ENCODE data around the gene MYO15B. TPM values are rescaled to one million over a fixed set of nuclear protein-coding genes. Genes with fewer than 3 reads are reported as not detected.

MYO15B gene
- total RNA-seq, 1 experiment from 2014 or later, result 58.4 TPM

DNA sequence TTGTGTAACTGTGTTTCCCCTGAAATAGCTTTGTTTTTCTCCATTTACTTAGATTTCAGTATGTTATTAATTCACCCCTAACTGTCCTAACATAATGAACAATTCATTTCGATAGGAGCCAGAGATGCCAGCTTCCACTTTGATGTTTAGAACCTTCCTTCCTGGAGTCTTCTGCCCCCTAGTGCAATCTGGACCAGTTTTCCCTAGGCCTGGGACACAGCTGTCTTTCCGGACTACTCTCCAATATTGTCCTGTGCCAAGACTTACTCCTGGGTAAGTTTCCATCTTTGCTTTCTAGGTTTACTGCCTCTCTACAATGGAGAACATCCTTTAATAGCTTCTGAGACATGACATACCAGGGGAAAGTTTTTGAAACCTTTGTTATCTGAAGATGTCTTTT, 66.6 kb downstream of the MYO15B start:
- CTCF ChIA-PET, result interaction anchor here (0.6 to 6.7 kb wide), 8 partner anchors 9 to 452 kb away, joined by 3 to 119 read pairs (median 4); partner anchors contain the start of gene SMIM5
- intact Hi-C loops (cut with micrococcal nuclease; ENCODE audit: unreplicated experiment), result loop anchor here (5.0 kb wide), 1 partner anchor 227 kb away; no protein-coding TSS in a partner anchor
- TF ChIP-seq, protein P1, sequence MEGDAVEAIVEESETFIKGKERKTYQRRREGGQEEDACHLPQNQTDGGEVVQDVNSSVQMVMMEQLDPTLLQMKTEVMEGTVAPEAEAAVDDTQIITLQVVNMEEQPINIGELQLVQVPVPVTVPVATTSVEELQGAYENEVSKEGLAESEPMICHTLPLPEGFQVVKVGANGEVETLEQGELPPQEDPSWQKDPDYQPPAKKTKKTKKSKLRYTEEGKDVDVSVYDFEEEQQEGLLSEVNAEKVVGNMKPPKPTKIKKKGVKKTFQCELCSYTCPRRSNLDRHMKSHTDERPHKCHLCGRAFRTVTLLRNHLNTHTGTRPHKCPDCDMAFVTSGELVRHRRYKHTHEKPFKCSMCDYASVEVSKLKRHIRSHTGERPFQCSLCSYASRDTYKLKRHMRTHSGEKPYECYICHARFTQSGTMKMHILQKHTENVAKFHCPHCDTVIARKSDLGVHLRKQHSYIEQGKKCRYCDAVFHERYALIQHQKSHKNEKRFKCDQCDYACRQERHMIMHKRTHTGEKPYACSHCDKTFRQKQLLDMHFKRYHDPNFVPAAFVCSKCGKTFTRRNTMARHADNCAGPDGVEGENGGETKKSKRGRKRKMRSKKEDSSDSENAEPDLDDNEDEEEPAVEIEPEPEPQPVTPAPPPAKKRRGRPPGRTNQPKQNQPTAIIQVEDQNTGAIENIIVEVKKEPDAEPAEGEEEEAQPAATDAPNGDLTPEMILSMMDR (IDR thresholded peaks at IDR 0.05; ENCODE audit: unreplicated experiment), result no peak
- no peaks in the 10 kb centered on the region for H3K4me1 Mint-ChIP-seq (ENCODE audit: low read depth, unreplicated experiment)
- no TSS peak for BruUV-seq (replicated peaks)
- no peak overlapping the region for H3K4me3 Mint-ChIP-seq (ENCODE audit: low read depth, unreplicated experiment)
- H3K9me3 Mint-ChIP-seq (ENCODE audit: low read depth, unreplicated experiment), result no peaks in the 10 kb centered on the region
- DNase-seq, result no peak
- H3K36me3 Mint-ChIP-seq (ENCODE audit: insufficient read depth, unreplicated experiment), result peaks cover 42% of the 10 kb centered on the region
- H3K27ac Mint-ChIP-seq (ENCODE audit: unreplicated experiment), result no peak overlapping the region
- no peaks in the 10 kb centered on the region for H3K27me3 Mint-ChIP-seq (ENCODE audit: unreplicated experiment)

DNA sequence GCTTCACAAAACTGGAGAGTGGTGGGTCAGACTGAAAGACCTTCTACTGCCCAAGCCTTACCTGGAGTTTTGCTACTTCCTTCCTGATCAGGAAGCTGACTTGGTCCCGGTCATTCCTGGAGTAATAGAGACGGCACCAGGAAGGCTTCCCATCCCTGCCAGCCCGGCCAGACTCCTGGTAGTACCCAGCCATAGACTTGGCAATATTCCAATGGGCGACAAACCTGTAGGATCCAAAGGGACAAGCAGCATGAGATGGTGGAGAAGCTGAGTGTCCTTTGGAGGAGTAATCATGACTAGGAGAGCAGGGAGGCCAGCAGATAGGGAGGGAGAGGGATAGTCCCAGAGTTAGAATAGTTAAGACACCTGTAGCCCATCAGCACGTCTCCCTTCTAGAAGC, 70.6 kb downstream of the MYO15B start:
- intact Hi-C loops (cut with micrococcal nuclease; ENCODE audit: unreplicated experiment), result no loop called here
- Mint-ChIP-seq H3K4me3 (ENCODE audit: low read depth, unreplicated experiment) (no peak overlapping the region), H3K36me3 (ENCODE audit: insufficient read depth, unreplicated experiment) (peaks cover 31% of the 10 kb centered on the region), H3K27ac (ENCODE audit: unreplicated experiment) (no peak overlapping the region), H3K27me3 (ENCODE audit: unreplicated experiment) (no peaks in the 10 kb centered on the region), H3K9me3 (ENCODE audit: low read depth, unreplicated experiment) (no peaks in the 10 kb centered on the region), H3K4me1 (ENCODE audit: low read depth, unreplicated experiment) (no peaks in the 10 kb centered on the region)
- CTCF ChIA-PET, result interaction anchor here (0.7 kb wide), 1 partner anchor 102 kb away, joined by 3 read pairs; no protein-coding TSS in a partner anchor
- no peak for DNase-seq
- TF ChIP-seq, protein P1 (IDR thresholded peaks at IDR 0.05; ENCODE audit: unreplicated experiment), result no peak
- no TSS peak for BruUV-seq (replicated peaks)

GRCh38 chr17:75661531-75661930, 73.9 kb downstream of the MYO15B start:
- CTCF ChIA-PET, result interaction anchor here (0.7 kb wide), 1 partner anchor 175 kb away, joined by 3 read pairs; no protein-coding TSS in a partner anchor
- no peak for DNase-seq
- no peak overlapping the region for H3K27ac Mint-ChIP-seq (ENCODE audit: unreplicated experiment)
- H3K4me1 Mint-ChIP-seq (ENCODE audit: low read depth, unreplicated experiment), result no peaks in the 10 kb centered on the region
- H3K27me3 Mint-ChIP-seq (ENCODE audit: unreplicated experiment), result no peaks in the 10 kb centered on the region
- peaks cover 29% of the 10 kb centered on the region for H3K36me3 Mint-ChIP-seq (ENCODE audit: insufficient read depth, unreplicated experiment)
- intact Hi-C loops (cut with micrococcal nuclease; ENCODE audit: unreplicated experiment), result no loop called here
- no peak overlapping the region for H3K4me3 Mint-ChIP-seq (ENCODE audit: low read depth, unreplicated experiment)
- no TSS peak for BruUV-seq (replicated peaks)
- TF ChIP-seq, protein P1 (IDR thresholded peaks at IDR 0.05; ENCODE audit: unreplicated experiment), result no peak
- no peaks in the 10 kb centered on the region for H3K9me3 Mint-ChIP-seq (ENCODE audit: low read depth, unreplicated experiment)

DNA sequence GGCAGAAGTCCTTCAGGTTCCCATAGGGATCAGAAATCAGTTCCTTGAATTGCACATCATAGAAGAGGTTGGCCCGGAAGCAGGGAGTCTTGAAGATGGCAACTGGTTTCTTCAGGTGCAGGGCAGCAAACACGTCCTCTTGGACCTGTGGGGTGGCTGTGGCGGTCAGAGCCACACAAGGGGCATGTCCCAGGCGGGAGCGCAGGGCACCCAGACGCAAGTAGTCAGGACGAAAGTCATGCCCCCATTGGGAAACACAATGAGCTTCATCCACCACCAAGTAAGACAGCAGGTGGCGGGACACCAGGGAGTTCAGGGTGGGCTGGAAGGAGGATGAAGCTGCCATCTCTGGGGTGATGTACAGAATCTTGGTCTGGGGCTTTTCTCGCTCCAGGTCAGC, 74.9 kb downstream of the MYO15B start:
- Mint-ChIP-seq H3K9me3 (ENCODE audit: low read depth, unreplicated experiment) (no peaks in the 10 kb centered on the region), H3K27me3 (ENCODE audit: unreplicated experiment) (no peaks in the 10 kb centered on the region), H3K27ac (ENCODE audit: unreplicated experiment) (no peak overlapping the region), H3K36me3 (ENCODE audit: insufficient read depth, unreplicated experiment) (peaks cover 21% of the 10 kb centered on the region), H3K4me1 (ENCODE audit: low read depth, unreplicated experiment) (no peaks in the 10 kb centered on the region), H3K4me3 (ENCODE audit: low read depth, unreplicated experiment) (no peak overlapping the region)
- intact Hi-C loops (cut with micrococcal nuclease; ENCODE audit: unreplicated experiment), result no loop called here
- CTCF ChIA-PET, result interaction anchor here (0.5 kb wide), 1 partner anchor 68 kb away, joined by 6 read pairs; no protein-coding TSS in a partner anchor
- TF ChIP-seq, protein P1 (IDR thresholded peaks at IDR 0.05; ENCODE audit: unreplicated experiment), result no peak
- DNase-seq, result no peak
- BruUV-seq (replicated peaks), result no TSS peak

Data from Calu3 (cell line).